Left lung (tissue), 10 donors: Measurements from ENCODE around the gene DLL3. TPM values are rescaled to one million over a fixed set of nuclear protein-coding genes. Genes with fewer than 3 reads are reported as not detected.

ENCODE experiments used
- ATAC-seq: fragments of 200-7000 bp; cut with Tn5 transposase; one replicate; pipeline ENCODE4 v1.9.1; 2020; ENCODE audit warnings: moderate library complexity
- DNase-seq, 4 donors: peaks; one replicate each; pipeline ENCODE4 v3.0.0-alpha.2; 2013 to 2020
- H3K27ac ChIP-seq, 2 donors: fragments of 200-600 bp; sonication (generic) in 1 of 2; one replicate each; pipeline versions ENCODE4 v1.5.0 to v1.8.0; 2020 to 2021
- H3K27me3 ChIP-seq, 2 donors: fragments of 200-600 bp; sonication (generic) in 1 of 2; one replicate each; pipeline versions ENCODE4 v1.5.0 to v1.8.0; 2020 to 2021
- H3K36me3 ChIP-seq, 2 donors: fragments of 200-600 bp; sonication (generic) in 1 of 2; one replicate each; pipeline versions ENCODE4 v1.5.0 to v1.8.0; 2020 to 2021
- H3K4me1 ChIP-seq, 2 donors: fragments of 200-600 bp; one replicate each; pipeline ENCODE4 v1.8.0; 2021
- H3K4me3 ChIP-seq, 2 donors: fragments of 200-600 bp; sonication (generic) in 1 of 2; one replicate each; pipeline versions ENCODE4 v1.5.0 to v1.8.0; 2020 to 2021; ENCODE audit warnings: mild to moderate bottlenecking in 1 of 2
- H3K9me3 ChIP-seq, 2 donors: fragments of 200-600 bp; sonication (generic) in 1 of 2; one replicate each; pipeline versions ENCODE4 v1.5.0 to v1.8.0; 2020 to 2021
- CTCF ChIP-seq, 2 donors: fragments of 200-600 bp; sonication (generic) in 1 of 2; IDR thresholded peaks; one replicate each; pipeline versions ENCODE4 v1.5.0 to v1.8.0; 2021; ENCODE audit warnings: antibody characterized with exemption in 2 of 2
- intact Hi-C, 2 donors: fragments of 100-400 bp; cut with DNase I; formaldehyde crosslinking; loops; one replicate each; pipeline versions ENCODE4 v1.11.2 to v1.14.2; 2022
- polyA plus RNA-seq, 6 donors: library from polyadenylated mRNA; unstranded; fragments of 120-200 nt; gene quantifications; one replicate each; pipeline ENCODE4 v1.2.1, GENCODE V29; 2013; ENCODE audit not compliant: insufficient read length in 6 of 6
- total RNA-seq, 2 donors: library from RNA; stranded (reverse); fragmentation: NEBNext Ultra II Directional; extraction: Animal tissue kit (Norgen Biotek cat#: 25700); gene quantifications; one replicate each; pipeline ENCODE4 v1.2.1, GENCODE V29; 2021
- donor health status: DM: no; HTN: yes; CAD: no.
- donor health status: DM: no; HTN: no; CAD: no.

DLL3 gene
- total and polyA plus RNA-seq, 8 donors, result 0.12 to 0.80 (median 0.31) TPM; not detected in 1

- H3K27me3 ChIP-seq, result no peaks in the 10 kb centered on the region
- no peaks in the 10 kb centered on the region for H3K4me1 ChIP-seq
- no peaks in the 10 kb centered on the region for H3K9me3 ChIP-seq
- ATAC-seq (no peak), DNase-seq (peak in 1 of 4 donors; percentile 29)
- no peak for TF ChIP-seq CTCF (IDR thresholded peaks at IDR 0.05)
- H3K27ac ChIP-seq, result no peak overlapping the region
- no peak overlapping the region for H3K4me3 ChIP-seq
- intact Hi-C loops, result loop anchor here in 1 of 2 donors (10.0 kb wide), 1 partner anchor 63 kb away; the partner anchor contains the start of gene EID2B
- H3K36me3 ChIP-seq, result peaks cover 3 to 97% of the 10 kb centered on the region in 2 donors
These were observed 26.8 kb upstream of the DLL3 start for GRCh38 chr19:39471756-39472536.

GRCh38 chr19:39472746-39473442, 25.9 kb upstream of the DLL3 start:
- TF ChIP-seq CTCF (IDR thresholded peaks at IDR 0.05), result no peak
- H3K4me1 ChIP-seq, result no peaks in the 10 kb centered on the region
- peaks cover 3 to 95% of the 10 kb centered on the region in 2 donors for H3K36me3 ChIP-seq
- H3K27ac ChIP-seq, result no peak overlapping the region
- no peaks in the 10 kb centered on the region for H3K27me3 ChIP-seq
- no peak for ATAC-seq
- H3K9me3 ChIP-seq, result no peaks in the 10 kb centered on the region
- no peak overlapping the region for H3K4me3 ChIP-seq
- intact Hi-C loops, result loop anchor here in 1 of 2 donors (10.0 kb wide), 1 partner anchor 62 kb away; the partner anchor contains the start of gene EID2B
- DNase-seq, result peak in 1 of 4 donors; percentile 79

- DNase-seq (peak in 1 of 4 donors; percentile 60), ATAC-seq (no peak)
- H3K27me3 ChIP-seq, result no peaks in the 10 kb centered on the region
- TF ChIP-seq CTCF (IDR thresholded peaks at IDR 0.05), result no peak
- intact Hi-C loops, result loop anchor here in 1 of 2 donors (10.0 kb wide), 1 partner anchor 61 kb away; the partner anchor contains the start of gene EID2B
- H3K4me3 ChIP-seq, result no peak overlapping the region
- H3K4me1 ChIP-seq, result no peaks in the 10 kb centered on the region
- no peaks in the 10 kb centered on the region for H3K9me3 ChIP-seq
- peaks cover 3 to 89% of the 10 kb centered on the region in 2 donors for H3K36me3 ChIP-seq
- no peak overlapping the region for H3K27ac ChIP-seq
These were observed 25.2 kb upstream of the DLL3 start for GRCh38 chr19:39473443-39473960.

- Histone ChIP-seq H3K36me3 (peaks cover 3 to 82% of the 10 kb centered on the region in 2 donors), H3K4me1 (peaks cover 0 to under 1% of the 10 kb centered on the region in 2 donors), H3K27me3 (no peaks in the 10 kb centered on the region), H3K4me3 (no peak overlapping the region), H3K9me3 (no peaks in the 10 kb centered on the region), H3K27ac (no peak overlapping the region)
- TF ChIP-seq CTCF (IDR thresholded peaks at IDR 0.05), result peak; percentile 55 to 73
- ATAC-seq, result peak; percentile 76
- intact Hi-C loops, result loop anchor here in 1 of 2 donors (10.0 kb wide), 1 partner anchor 61 kb away; the partner anchor contains the start of gene EID2B
- DNase-seq, result peak; percentile 16 to 92 (median 50)
These were observed 24.6 kb upstream of the DLL3 start for GRCh38 chr19:39474139-39474620.
